Activated T-cell treated with anti-CD3 and anti-CD28 coated beads, Interleukin-2, amount 50 U/mL, for 24 hours (primary cell): ENCODE results near the gene TGIF2.
A peak's percentile ranks its signal among the peaks of the same experiment; 100 is the strongest.

Source experiments
- DNase-seq: peaks from one replicate; pipeline ENCODE4 v3.0.0-alpha.2; 2020
- H3K27ac Mint-ChIP-seq: 2 replicates; pipeline ENCODE4 v1.8.0; 2020; ENCODE audit warnings: mild to moderate bottlenecking, mixed read lengths
- H3K27me3 Mint-ChIP-seq: 2 replicates; pipeline ENCODE4 v1.8.0; 2020; ENCODE audit warnings: mixed read lengths
- H3K36me3 Mint-ChIP-seq: 2 replicates; pipeline ENCODE4 v1.8.0; 2020; ENCODE audit warnings: low read depth, mixed read lengths
- H3K4me1 Mint-ChIP-seq: 2 replicates; pipeline ENCODE4 v1.8.0; 2020; ENCODE audit warnings: low read depth, mixed read lengths
- H3K4me3 Mint-ChIP-seq: 2 replicates; pipeline ENCODE4 v1.8.0; 2020; ENCODE audit warnings: mild to moderate bottlenecking, moderate library complexity, mixed read lengths
- H3K9me3 Mint-ChIP-seq: 2 replicates; pipeline ENCODE4 v1.8.0; 2020; ENCODE audit warnings: mixed read lengths

TGIF2 gene

GRCh38 chr20:36582821-36583220 lies 9.4 kb downstream of the TGIF2 start:
- H3K27me3 Mint-ChIP-seq: no peaks in the 10 kb centered on the region
- peak overlapping the region; percentile 85 for H3K27ac Mint-ChIP-seq
- DNase-seq: no peak
- peaks cover 45% of the 10 kb centered on the region for H3K4me1 Mint-ChIP-seq
- peaks cover 91% of the 10 kb centered on the region for H3K36me3 Mint-ChIP-seq
- no peaks in the 10 kb centered on the region for H3K9me3 Mint-ChIP-seq
- no peak overlapping the region for H3K4me3 Mint-ChIP-seq

DNA sequence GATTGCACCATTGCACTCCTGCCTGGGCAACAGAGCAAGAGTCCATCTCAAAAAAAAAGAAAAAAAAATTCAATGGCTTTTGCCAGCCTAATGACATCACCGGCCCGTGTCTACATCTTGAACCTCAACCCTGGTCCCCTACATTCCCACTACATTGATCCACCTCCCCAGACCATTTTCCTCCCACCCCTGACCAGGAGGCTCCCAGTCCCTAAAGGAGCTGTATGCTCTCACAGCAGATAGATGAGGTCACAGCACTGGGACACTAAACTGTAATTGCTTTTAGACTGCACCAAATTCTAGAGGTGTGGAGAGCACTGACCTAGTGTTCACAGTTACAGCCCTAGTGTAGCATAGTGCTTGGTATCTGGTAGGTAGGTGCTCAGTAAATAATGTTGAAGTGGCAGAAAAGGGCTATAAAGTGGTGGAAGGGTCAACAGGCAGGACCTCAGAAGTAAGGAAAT lies 10.7 kb downstream of the TGIF2 start:
- Mint-ChIP-seq H3K27ac (peak overlapping the region; percentile 24), H3K27me3 (no peaks in the 10 kb centered on the region), H3K36me3 (peaks cover 89% of the 10 kb centered on the region), H3K4me3 (no peak overlapping the region), H3K9me3 (no peaks in the 10 kb centered on the region), H3K4me1 (peaks cover 43% of the 10 kb centered on the region)
- DNase-seq: no peak

DNA sequence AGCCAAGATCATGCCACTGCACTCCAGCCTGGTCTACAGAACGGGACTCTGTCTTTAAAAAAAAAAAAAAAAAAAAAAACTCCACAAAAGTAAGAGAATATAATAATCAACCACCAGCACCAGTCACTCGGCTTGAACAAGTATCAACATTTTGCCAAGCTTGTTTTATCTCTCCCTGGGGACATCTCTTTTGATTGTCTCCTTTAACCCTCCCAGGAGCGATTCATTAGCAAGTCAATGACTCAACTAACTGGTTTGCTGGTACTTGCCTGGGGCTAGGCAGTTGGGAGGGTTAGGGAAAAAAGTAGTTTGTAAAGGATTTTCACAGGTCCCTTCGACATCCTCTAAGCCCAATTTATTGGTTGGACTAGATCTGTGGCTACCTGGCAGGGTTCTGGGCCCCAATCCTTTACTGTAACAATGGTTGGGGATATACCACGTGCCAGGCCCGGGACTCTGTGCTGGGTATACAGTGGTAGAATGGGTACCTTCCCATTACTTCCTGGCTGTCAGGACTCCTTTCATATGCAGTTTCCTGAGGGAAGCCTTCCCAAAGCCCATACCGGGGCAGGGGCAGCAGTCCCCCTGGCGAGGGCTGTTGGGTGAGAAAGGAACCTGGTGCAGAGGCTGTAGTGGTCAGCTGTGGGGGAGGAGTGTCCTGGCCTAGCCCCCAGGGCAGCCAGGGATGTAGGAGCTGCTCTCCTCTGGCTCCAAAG lies 12.2 kb downstream of the TGIF2 start:
- H3K4me3 Mint-ChIP-seq: no peak overlapping the region
- H3K27me3 Mint-ChIP-seq: no peaks in the 10 kb centered on the region
- H3K36me3 Mint-ChIP-seq: peaks cover 89% of the 10 kb centered on the region
- H3K4me1 Mint-ChIP-seq: peaks cover 41% of the 10 kb centered on the region
- DNase-seq: no peak
- peak overlapping the region; percentile 71 for H3K27ac Mint-ChIP-seq
- H3K9me3 Mint-ChIP-seq: no peaks in the 10 kb centered on the region

DNA sequence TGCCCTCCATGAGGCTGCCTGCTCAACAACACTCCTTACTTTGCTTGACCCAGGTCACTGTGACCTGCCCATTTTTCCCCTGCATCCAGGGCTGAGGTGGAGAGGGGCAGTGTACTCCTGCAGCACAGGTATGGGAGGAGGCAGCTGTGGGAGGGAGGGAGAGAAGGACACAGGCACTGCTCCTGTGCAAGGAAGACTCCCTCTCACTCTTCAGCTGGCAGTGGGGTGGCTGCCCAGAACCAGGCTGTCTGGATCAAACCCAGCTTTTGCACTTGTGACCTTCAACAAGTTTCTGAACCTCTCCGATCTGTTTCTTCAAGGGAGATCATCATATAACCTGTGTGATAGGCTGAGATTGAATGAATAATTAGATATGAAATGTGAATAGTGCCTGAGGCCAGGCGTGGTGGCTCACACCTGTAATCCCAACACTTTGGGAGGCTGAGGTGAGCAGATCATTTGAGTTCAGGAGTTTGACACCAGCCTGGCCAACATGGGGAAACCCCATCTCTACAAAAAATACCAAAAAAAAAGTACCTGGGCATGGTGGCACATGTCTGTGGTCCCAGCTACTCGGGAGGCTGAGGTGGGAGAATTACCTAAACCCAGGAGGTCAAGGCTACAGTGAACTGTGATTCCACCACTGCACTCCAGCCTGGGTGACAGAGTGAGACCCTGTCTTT lies 14.1 kb downstream of the TGIF2 start:
- no peak overlapping the region for H3K4me3 Mint-ChIP-seq
- no peak for DNase-seq
- peaks cover 93% of the 10 kb centered on the region for H3K36me3 Mint-ChIP-seq
- H3K27ac Mint-ChIP-seq: peak overlapping the region; percentile 33
- peaks cover 49% of the 10 kb centered on the region for H3K4me1 Mint-ChIP-seq
- no peaks in the 10 kb centered on the region for H3K27me3 Mint-ChIP-seq
- no peaks in the 10 kb centered on the region for H3K9me3 Mint-ChIP-seq

DNA sequence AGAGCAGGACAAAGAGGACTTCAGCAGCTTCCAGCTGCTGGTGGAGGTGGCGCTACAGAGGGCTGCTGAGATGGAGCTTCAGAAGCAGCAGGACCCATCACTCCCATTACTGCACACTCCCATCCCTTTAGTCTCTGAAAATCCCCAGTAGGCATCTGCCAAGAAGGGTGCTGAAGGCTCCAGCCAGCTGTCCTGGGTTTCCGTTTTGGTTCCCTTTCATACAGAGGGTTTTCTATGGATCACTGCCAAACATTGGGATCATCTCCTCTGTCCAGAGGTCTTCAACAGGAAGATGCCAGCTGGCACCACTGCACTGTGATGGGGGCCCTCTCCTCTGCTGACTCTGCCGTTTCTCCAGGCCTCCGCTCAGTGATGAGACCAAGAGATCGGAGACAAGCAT lies 17.9 kb downstream of the TGIF2 start:
- Mint-ChIP-seq H3K9me3 (no peaks in the 10 kb centered on the region), H3K27me3 (no peaks in the 10 kb centered on the region), H3K4me3 (no peak overlapping the region), H3K27ac (peak overlapping the region; percentile 89), H3K4me1 (peaks cover 78% of the 10 kb centered on the region), H3K36me3 (peaks cover 91% of the 10 kb centered on the region)
- no peak for DNase-seq

DNA sequence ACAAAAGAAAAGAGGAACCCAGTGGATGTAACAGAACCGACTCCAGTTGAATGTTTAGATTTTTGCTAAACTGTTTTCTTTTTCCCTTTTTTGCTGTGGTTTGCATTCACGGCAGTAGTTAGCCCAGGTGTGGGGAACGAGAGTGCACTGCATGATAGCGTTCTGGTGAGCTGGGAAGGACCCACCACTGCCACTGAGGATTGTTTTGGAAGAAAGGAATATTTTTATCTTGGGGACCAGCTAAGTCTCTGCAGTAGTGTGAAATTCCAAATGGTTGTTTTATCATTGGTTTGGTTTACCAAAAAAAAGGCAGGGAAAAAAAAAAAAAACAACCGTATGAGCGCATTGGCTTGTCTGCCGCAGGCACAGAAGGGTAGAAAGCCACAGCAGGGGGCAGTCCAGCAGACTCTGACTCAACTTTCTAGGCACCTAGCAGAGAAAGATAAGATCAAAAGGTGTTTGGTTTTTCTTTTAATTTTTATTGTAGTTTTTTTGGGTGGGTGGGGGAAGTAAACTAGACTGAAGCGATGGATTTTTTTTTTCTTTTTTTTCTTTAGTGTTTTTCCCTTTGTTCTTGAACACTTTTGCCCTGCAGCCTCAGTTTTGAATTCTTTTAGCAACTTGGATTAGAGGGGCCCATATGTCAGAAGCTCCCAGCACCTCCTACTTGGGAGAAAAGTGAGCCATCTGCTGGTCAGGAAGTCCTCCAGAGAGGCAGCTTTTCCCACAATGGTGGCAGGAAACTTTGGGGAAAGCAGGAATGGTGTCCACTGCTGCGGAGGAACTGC lies 18.7 kb downstream of the TGIF2 start:
- peaks cover 83% of the 10 kb centered on the region for H3K36me3 Mint-ChIP-seq
- H3K9me3 Mint-ChIP-seq: no peaks in the 10 kb centered on the region
- peak overlapping the region; percentile 45 for H3K4me3 Mint-ChIP-seq
- H3K4me1 Mint-ChIP-seq: peaks cover 73% of the 10 kb centered on the region
- no peaks in the 10 kb centered on the region for H3K27me3 Mint-ChIP-seq
- peak; percentile 53 for DNase-seq
- peak overlapping the region; percentile 89 for H3K27ac Mint-ChIP-seq

DNA sequence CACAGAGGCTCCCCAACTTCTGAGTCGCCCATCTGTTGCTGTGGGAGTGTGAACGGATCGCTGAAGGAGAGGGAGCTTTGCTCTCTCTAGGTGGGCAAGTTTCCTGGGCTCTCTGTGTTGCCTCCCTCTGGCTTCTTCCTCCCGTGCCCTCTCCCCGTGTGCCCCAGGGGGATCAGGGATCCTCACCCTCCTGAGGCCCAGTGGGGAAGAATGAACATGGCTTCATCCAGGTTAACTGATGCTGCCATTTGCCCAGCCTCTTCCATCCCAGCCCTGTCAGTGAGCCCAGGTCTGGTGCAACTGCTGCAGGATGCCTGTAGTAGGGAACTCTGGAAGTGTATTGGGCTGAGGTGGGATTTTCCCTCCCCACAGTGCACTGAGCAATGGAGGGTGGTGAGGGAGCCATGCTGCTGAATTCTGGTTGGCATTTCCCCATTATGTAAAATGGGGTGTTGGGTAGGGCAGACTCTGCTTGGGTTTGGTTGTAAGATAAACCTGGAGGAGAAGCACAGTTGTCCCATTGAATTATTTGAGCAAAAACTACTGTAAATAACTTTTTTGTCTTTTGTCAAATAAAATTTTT lies 20.0 kb downstream of the TGIF2 start:
- Mint-ChIP-seq H3K36me3 (peaks cover 81% of the 10 kb centered on the region), H3K27ac (peak overlapping the region; percentile 89), H3K4me1 (peaks cover 63% of the 10 kb centered on the region), H3K4me3 (no peak overlapping the region), H3K27me3 (no peaks in the 10 kb centered on the region), H3K9me3 (no peaks in the 10 kb centered on the region)
- no peak for DNase-seq

GRCh38 chr20:36599912-36600345 lies 26.5 kb downstream of the TGIF2 start:
- no peaks in the 10 kb centered on the region for H3K9me3 Mint-ChIP-seq
- H3K4me3 Mint-ChIP-seq: no peak overlapping the region
- peak overlapping the region; percentile 16 for H3K27ac Mint-ChIP-seq
- no peaks in the 10 kb centered on the region for H3K27me3 Mint-ChIP-seq
- H3K36me3 Mint-ChIP-seq: peaks cover 21% of the 10 kb centered on the region
- peaks cover 22% of the 10 kb centered on the region for H3K4me1 Mint-ChIP-seq
- DNase-seq: no peak

DNA sequence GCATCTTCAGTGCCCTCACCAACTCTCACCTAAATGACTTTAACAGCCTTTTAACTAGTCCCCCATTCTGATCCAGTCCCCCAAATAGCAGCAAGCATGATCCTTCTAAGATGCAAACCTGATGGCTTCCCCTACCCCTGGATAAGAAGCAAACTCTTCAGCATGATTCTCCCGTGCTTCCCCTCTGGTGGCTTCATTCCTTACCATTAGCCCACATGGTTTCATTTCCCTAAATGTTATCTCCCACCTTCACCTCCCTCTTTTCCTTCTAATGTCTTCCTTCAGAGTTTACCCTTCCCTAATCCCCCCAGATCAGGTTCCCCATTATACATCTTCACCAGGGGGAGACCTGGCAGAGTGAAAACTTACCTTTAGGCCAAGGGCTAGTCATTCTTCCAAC lies 28.1 kb downstream of the TGIF2 start:
- no peak for DNase-seq
- peaks cover 14% of the 10 kb centered on the region for H3K4me1 Mint-ChIP-seq
- no peak overlapping the region for H3K27ac Mint-ChIP-seq
- peaks cover 20% of the 10 kb centered on the region for H3K36me3 Mint-ChIP-seq
- H3K4me3 Mint-ChIP-seq: no peak overlapping the region
- H3K9me3 Mint-ChIP-seq: no peaks in the 10 kb centered on the region
- H3K27me3 Mint-ChIP-seq: no peaks in the 10 kb centered on the region

GRCh38 chr20:36604952-36605398 lies 31.6 kb downstream of the TGIF2 start:
- Mint-ChIP-seq H3K4me3 (peak overlapping the region; percentile 98), H3K36me3 (peaks cover 41% of the 10 kb centered on the region), H3K27me3 (no peaks in the 10 kb centered on the region), H3K27ac (peak overlapping the region; percentile 96), H3K4me1 (peaks cover 29% of the 10 kb centered on the region), H3K9me3 (no peaks in the 10 kb centered on the region)
- DNase-seq: no peak

GRCh38 chr20:36605399-36606157 lies 32.2 kb downstream of the TGIF2 start, which contains the start of gene RAB5IF:
Gene RAB5IF, plus strand, starts transcription at chr20:36605779. Its CDS starts 173 bp downstream, at chr20:36605952.
- peaks cover 47% of the 10 kb centered on the region for H3K36me3 Mint-ChIP-seq
- peak within 1 kb of the TSS; percentile 98 for H3K4me3 Mint-ChIP-seq
- peaks cover 27% of the 10 kb centered on the region for H3K4me1 Mint-ChIP-seq
- no peaks in the 10 kb centered on the region for H3K9me3 Mint-ChIP-seq
- H3K27ac Mint-ChIP-seq: peak within 1 kb of the TSS; percentile 96
- H3K27me3 Mint-ChIP-seq: no peaks in the 10 kb centered on the region
- peak; percentile 100 for DNase-seq

- H3K36me3 Mint-ChIP-seq: peaks cover 56% of the 10 kb centered on the region
Observed at GRCh38 chr20:36606158-36607066, 33.0 kb downstream of the TGIF2 start.

More at GRCh38 chr20:36606158-36607066, 33.0 kb downstream of the TGIF2 start:
- Mint-ChIP-seq H3K4me1 (peaks cover 27% of the 10 kb centered on the region), H3K9me3 (no peaks in the 10 kb centered on the region), H3K27me3 (no peaks in the 10 kb centered on the region), H3K27ac (peak overlapping the region; percentile 96), H3K4me3 (peak overlapping the region; percentile 98)
- DNase-seq: no peak
